Liver (tissue), 9 donors: ENCODE data around the gene RAPH1. TPM values are rescaled to one million over a fixed set of nuclear protein-coding genes. Genes with fewer than 3 reads are reported as not detected.
"Not testable (repeated sequence)": the region's sequence is repeated elsewhere in the genome, so short reads cannot be mapped to it uniquely, and the experiment has no call there.

ENCODE experiments used
- DNase-seq: peaks from one replicate; pipeline ENCODE4 v3.0.0-alpha.2; 2017; ENCODE audit warnings: low spot score
- H3K27ac ChIP-seq, 2 donors: one replicate each; pipeline ENCODE4 v1.7.0; 2013; ENCODE audit warnings: inconsistent platforms in 2 of 2, low read length in 2 of 2, control low read depth in 1 of 2, low read depth in 1 of 2, mild to moderate bottlenecking in 1 of 2
- H3K27me3 ChIP-seq, 4 donors: one replicate each; pipeline versions ENCODE4 v1.6.1 to v1.7.0; 2013; ENCODE audit warnings: low read length in 3 of 4, inconsistent platforms in 1 of 4, mild to moderate bottlenecking in 1 of 4, moderate library complexity in 1 of 4; ENCODE audit not compliant: control insufficient read depth in 4 of 4, insufficient read depth in 4 of 4
- H3K36me3 ChIP-seq, 4 donors: one replicate each; pipeline versions ENCODE4 v1.6.1 to v1.7.0; 2013; ENCODE audit warnings: low read length in 3 of 4, mild to moderate bottlenecking in 3 of 4, low read depth in 1 of 4, moderate library complexity in 1 of 4; ENCODE audit not compliant: control insufficient read depth in 4 of 4, insufficient read depth in 3 of 4
- H3K4me1 ChIP-seq, 4 donors: one replicate each; pipeline versions ENCODE4 v1.6.1 to v1.7.0; 2013; ENCODE audit warnings: low read length in 3 of 4, mild to moderate bottlenecking in 3 of 4, moderate library complexity in 1 of 4; ENCODE audit not compliant: control insufficient read depth in 4 of 4, insufficient read depth in 4 of 4
- H3K4me3 ChIP-seq, 3 donors: one replicate each; pipeline versions ENCODE4 v1.6.1 to v1.7.0; 2013; ENCODE audit warnings: low read length in 3 of 3, control low read depth in 1 of 3, low read depth in 1 of 3, mild to moderate bottlenecking in 1 of 3
- H3K9ac ChIP-seq, 2 donors: one replicate each; pipeline ENCODE4 v1.7.0; 2013; ENCODE audit warnings: low read length in 2 of 2, mild to moderate bottlenecking in 2 of 2, moderate library complexity in 2 of 2, control low read depth in 1 of 2, low read depth in 1 of 2
- H3K9me3 ChIP-seq, 4 donors: one replicate each; pipeline versions ENCODE4 v1.6.1 to v1.7.0; 2013; ENCODE audit warnings: low read length in 3 of 4; ENCODE audit not compliant: control insufficient read depth in 4 of 4
- FOXA2 ChIP-seq: IDR thresholded peaks from 2 replicates; pipeline ENCODE4 v1.6.1; 2016; ENCODE audit warnings: antibody characterized with exemption
- GABPA ChIP-seq, 2 donors: IDR thresholded peaks in 1 of 2; conservative IDR thresholded peaks in 1 of 2; 2 replicates each; pipeline ENCODE4 v1.6.1; 2016; ENCODE audit warnings: antibody characterized with exemption in 2 of 2, mild to moderate bottlenecking in 1 of 2, moderate library complexity in 1 of 2
- HNF4A ChIP-seq, 2 donors: conservative IDR thresholded peaks; 2 replicates each; pipeline ENCODE4 v1.6.1; 2016; ENCODE audit warnings: antibody characterized with exemption in 2 of 2, mild to moderate bottlenecking in 2 of 2
- JUND ChIP-seq, 2 donors: IDR thresholded peaks; 2 replicates each; pipeline ENCODE4 v1.6.1; 2016; ENCODE audit warnings: antibody characterized with exemption in 2 of 2
- NR2F2 ChIP-seq: IDR thresholded peaks from 2 replicates; pipeline ENCODE4 v1.6.1; 2016; ENCODE audit warnings: antibody characterized with exemption
- RAD21 ChIP-seq, 2 donors: IDR thresholded peaks; 2 replicates each; pipeline ENCODE4 v1.6.1; 2016; ENCODE audit warnings: antibody characterized with exemption in 2 of 2, mild to moderate bottlenecking in 2 of 2
- RXRA ChIP-seq, 2 donors: IDR thresholded peaks; 2 replicates each; pipeline ENCODE4 v1.6.1; 2017 to 2018; ENCODE audit warnings: antibody characterized with exemption in 2 of 2, mild to moderate bottlenecking in 1 of 2
- SP1 ChIP-seq: IDR thresholded peaks from 2 replicates; pipeline ENCODE4 v1.6.1; 2018; ENCODE audit warnings: antibody characterized with exemption, mild to moderate bottlenecking
- YY1 ChIP-seq: IDR thresholded peaks from 2 replicates; pipeline ENCODE4 v1.6.1; 2016; ENCODE audit warnings: antibody characterized with exemption, mild to moderate bottlenecking
- WGBS: extraction: QIAGEN DNeasy Blood & Tissue Kit; methylation state at CpG from one replicate; pipeline ENCODE4 v1.1.7; 2013; 5-methylcytosine and 5-hydroxymethylcytosine counted together
- polyA plus RNA-seq, 2 donors: library from polyadenylated mRNA; stranded (reverse) in 1 of 2; unstranded in 1 of 2; fragments of 200-250 nt in 1 of 2; fragments of >200 nt in 1 of 2; fragmentation: Nextera tagmentation in 1 of 2; extraction: Ambion mirVana in 1 of 2; gene quantifications; one replicate each; pipeline versions ENCODE4 v1.2.1 to v1.2.3, GENCODE V29; 2013 to 2015
- total RNA-seq, 2 donors: library from RNA; depleted of rRNA; stranded (reverse); fragments of >200 nt; gene quantifications; one replicate each; pipeline ENCODE4 v1.2.3, GENCODE V29; 2014
- TF ChIP-seq, protein P1 (sequence below): fragments of 150-350 bp; IDR thresholded peaks from 2 replicates; pipeline ENCODE4 v1.5.1; 2017; ENCODE audit warnings: improper control_type of control experiment, low read depth, low read length; ENCODE audit not compliant: missing input control
- TF ChIP-seq, protein P2 (sequence below): IDR thresholded peaks from 2 replicates; pipeline ENCODE4 v1.6.1; 2016; ENCODE audit warnings: antibody characterized with exemption
- TF ChIP-seq, protein P3 (sequence below): IDR thresholded peaks from 2 replicates; pipeline ENCODE4 v1.6.1; 2016; ENCODE audit warnings: antibody characterized with exemption
- donor health status: healthy.
- donor health status: healthy.
- donor health status: healthy.
- donor health status: healthy.
- donor health status: healthy.

The RAPH1 gene
- total and polyA plus RNA-seq, 4 donors: 7.0 to 83.1 (median 19.4) TPM

DNA sequence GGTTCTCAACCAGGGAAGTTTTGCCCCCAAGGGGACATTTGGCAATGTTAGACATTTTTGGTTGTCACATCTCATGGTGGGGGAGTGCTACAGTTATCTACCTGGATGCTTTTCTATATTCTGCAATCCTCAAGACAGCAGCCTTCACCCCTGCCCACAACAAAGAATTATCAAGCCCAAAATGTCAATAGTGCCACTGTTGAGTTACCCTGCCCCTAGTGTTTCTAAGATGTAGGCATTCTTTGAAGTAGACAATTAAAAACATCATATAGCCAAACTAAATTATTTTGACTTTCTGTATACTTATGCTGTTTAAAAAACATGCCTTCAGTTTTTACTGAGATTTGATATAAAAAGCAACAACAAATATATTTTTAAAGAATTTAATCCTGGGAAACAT, 158.9 kb downstream of the RAPH1 start (continued):
- TF ChIP-seq, protein P1, sequence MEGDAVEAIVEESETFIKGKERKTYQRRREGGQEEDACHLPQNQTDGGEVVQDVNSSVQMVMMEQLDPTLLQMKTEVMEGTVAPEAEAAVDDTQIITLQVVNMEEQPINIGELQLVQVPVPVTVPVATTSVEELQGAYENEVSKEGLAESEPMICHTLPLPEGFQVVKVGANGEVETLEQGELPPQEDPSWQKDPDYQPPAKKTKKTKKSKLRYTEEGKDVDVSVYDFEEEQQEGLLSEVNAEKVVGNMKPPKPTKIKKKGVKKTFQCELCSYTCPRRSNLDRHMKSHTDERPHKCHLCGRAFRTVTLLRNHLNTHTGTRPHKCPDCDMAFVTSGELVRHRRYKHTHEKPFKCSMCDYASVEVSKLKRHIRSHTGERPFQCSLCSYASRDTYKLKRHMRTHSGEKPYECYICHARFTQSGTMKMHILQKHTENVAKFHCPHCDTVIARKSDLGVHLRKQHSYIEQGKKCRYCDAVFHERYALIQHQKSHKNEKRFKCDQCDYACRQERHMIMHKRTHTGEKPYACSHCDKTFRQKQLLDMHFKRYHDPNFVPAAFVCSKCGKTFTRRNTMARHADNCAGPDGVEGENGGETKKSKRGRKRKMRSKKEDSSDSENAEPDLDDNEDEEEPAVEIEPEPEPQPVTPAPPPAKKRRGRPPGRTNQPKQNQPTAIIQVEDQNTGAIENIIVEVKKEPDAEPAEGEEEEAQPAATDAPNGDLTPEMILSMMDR: no peak
- TF ChIP-seq JUND (IDR thresholded peaks at IDR 0.05) (no peak), GABPA (IDR thresholded peaks at IDR 0.05 in 1 of 2, conservative IDR thresholded peaks at IDR 0.05 in 1 of 2) (no peak), NR2F2 (no peak), HNF4A (conservative IDR thresholded peaks at IDR 0.05) (no peak), FOXA2 (no peak), YY1 (no peak)

DNA sequence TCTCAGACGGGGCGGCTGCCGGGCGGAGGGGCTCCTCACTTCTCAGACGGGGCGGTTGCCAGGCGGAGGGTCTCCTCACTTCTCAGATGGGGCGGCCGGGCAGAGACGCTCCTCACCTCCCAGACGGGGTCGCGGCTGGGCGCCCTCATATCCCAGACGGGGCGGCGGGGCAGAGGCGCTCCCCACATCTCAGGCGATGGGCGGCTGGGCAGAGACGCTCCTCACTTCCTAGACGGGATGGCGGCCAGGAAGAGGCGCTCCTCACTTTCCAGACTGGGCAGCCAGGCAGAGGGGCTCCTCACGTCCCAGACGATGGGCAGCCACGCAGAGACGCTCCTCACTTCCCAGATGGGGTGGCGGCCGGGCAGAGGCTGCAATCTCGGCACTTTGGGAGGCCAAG, 162.4 kb downstream of the RAPH1 start:
- H3K4me1 ChIP-seq, H3K4me3 ChIP-seq, H3K27ac ChIP-seq, H3K27me3 ChIP-seq, DNase-seq, H3K9me3 ChIP-seq, H3K9ac ChIP-seq, H3K36me3 ChIP-seq: not testable (repeated sequence)
- WGBS: 94% methylated on average over 25 of the region's 31 CpGs

DNA sequence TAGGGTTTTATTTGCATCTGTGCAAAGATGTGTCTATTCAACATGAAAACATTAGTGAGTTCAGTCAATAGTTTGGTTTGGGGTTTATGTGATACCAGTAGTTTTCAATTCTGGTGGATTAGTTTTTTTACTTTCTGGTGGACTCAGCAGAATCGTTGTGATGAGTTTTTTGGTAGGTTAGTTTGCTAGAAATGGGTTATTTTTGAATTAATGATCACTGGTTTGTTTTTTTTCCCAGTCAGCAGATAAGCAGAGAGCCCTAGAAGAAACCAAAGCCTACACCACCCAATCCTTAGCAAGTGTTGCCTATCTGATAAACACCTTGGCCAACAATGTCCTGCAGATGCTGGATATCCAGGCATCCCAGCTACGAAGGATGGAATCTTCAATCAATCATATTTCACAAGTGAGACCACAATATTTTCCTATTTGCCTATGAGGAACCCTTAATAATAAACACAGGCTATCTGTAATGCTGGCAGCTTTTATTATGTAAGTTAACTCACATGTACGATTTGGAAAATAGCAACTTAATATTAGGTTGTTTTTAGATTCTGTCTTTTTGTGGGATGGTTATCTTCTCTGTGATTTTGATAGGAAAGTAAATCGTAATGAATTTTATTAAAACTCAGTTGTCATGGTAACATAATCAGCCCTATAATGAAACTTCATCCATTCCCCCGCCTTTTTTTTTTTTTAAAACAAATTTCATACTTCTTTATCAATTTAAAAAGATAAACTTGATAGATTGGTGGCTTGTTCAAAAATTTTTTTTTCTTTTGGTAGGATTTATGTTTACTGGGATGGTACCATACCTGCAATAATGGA, 168.2 kb downstream of the RAPH1 start:
- Histone ChIP-seq H3K4me1 (no peaks in the 10 kb centered on the region), H3K36me3 (peaks cover 0 to 1% (median 0%) of the 10 kb centered on the region in 4 donors), H3K27me3 (no peaks in the 10 kb centered on the region), H3K9ac (no peak overlapping the region), H3K9me3 (no peaks in the 10 kb centered on the region), H3K4me3 (no peak overlapping the region), H3K27ac (no peak overlapping the region)
- DNase-seq: no peak
- TF ChIP-seq, protein P2, sequence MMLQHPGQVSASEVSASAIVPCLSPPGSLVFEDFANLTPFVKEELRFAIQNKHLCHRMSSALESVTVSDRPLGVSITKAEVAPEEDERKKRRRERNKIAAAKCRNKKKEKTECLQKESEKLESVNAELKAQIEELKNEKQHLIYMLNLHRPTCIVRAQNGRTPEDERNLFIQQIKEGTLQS: no peak
- TF ChIP-seq SP1 (no peak), YY1 (no peak), HNF4A (conservative IDR thresholded peaks at IDR 0.05) (no peak), JUND (IDR thresholded peaks at IDR 0.05) (no peak), RAD21 (IDR thresholded peaks at IDR 0.05) (no peak), RXRA (IDR thresholded peaks at IDR 0.05) (no peak)
- TF ChIP-seq, protein P3, sequence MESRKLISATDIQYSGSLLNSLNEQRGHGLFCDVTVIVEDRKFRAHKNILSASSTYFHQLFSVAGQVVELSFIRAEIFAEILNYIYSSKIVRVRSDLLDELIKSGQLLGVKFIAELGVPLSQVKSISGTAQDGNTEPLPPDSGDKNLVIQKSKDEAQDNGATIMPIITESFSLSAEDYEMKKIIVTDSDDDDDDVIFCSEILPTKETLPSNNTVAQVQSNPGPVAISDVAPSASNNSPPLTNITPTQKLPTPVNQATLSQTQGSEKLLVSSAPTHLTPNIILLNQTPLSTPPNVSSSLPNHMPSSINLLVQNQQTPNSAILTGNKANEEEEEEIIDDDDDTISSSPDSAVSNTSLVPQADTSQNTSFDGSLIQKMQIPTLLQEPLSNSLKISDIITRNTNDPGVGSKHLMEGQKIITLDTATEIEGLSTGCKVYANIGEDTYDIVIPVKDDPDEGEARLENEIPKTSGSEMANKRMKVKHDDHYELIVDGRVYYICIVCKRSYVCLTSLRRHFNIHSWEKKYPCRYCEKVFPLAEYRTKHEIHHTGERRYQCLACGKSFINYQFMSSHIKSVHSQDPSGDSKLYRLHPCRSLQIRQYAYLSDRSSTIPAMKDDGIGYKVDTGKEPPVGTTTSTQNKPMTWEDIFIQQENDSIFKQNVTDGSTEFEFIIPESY: no peak
- WGBS: 96% methylated on average over 5 of the region's 5 CpGs
